Measurements from ENCODE around the gene SARM1. TPM values are rescaled to one million over a fixed set of nuclear protein-coding genes. Genes with fewer than 3 reads are reported as not detected.

Gene SARM1
- polyA plus RNA-seq, 1 of the 3 experiments (the other 2 are of a cell fraction): 17.4 TPM

DNA sequence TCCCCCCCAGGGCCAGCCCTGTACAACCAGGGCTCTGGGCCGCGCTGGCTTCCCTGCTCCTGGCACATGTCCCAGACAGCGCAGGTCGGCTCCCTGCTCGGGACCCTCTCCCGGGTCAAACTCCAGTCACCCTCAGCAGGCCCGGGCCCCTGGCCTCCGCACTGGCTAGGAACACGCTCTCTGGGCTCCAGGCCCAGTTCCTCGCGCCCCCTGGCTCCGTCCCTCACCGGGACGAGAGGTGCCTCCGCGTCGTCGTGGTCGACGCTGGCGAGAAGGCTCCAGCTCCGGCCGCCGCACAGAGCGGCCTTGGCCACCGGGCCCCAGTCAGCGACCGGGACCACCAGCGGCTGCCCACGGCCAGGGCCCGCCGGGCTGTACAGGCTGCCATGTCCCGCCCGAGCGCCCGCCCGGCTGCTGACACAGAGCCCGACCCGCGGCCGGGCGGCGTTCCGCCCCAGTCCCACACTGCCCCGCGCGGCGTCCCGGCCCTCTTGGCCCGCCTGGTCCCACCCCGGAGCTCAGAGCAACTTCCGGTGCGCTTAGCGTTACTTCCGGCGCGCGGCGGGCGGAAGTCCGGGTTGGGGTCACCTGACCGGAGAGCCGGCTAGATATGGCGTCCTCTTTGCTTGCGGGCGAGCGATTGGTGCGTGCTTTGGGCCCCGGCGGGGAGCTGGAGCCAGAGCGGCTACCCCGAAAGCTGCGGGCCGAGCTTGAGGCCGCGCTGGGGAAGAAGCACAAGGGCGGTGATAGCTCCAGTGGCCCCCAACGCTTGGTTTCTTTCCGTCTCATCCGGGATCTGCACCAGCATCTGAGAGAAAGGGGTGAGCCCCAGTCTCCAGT, 14.2 kb upstream of the SARM1 start, which contains the start of gene POLDIP2:
Gene POLDIP2, minus strand, starts transcription at position 467 of the 840 bp plus-strand sequence. Its CDS starts 79 bp downstream, at position 388.
- Histone ChIP-seq H3K27ac (ENCODE audit: low read depth in 2 of 2, low read length in 1 of 2) (peak within 1 kb of the TSS; percentile 55 to 69; a peak in 2 of 4 replicates), H3K79me2 (ENCODE audit: insufficient read depth) (peaks cover 41% of the 10 kb centered on the region), H3K36me3 (replicated peaks in 1 of 2; ENCODE audit: control insufficient read depth in 1 of 2, insufficient read depth in 2 of 2, low read length in 1 of 2) (peaks cover 49 to 51% of the 10 kb centered on the region in 2 experiments), H2AFZ (ENCODE audit: low read depth) (peak within 1 kb of the TSS; percentile 76), H3K9ac (peak within 1 kb of the TSS; percentile 94), H3K4me3 (ENCODE audit: low read depth in 2 of 2, low read length in 1 of 2) (peak within 1 kb of the TSS; percentile 93 to 99), H3K4me1 (ENCODE audit: control insufficient read depth in 1 of 2, insufficient read depth in 2 of 2, low read depth in 1 of 2, low read length in 1 of 2) (peaks cover 14 to 15% of the 10 kb centered on the region in 2 experiments; a peak in 3 of 4 replicates), H3K9me2 (no peaks in the 10 kb centered on the region), H3F3A (replicated peaks; ENCODE audit: insufficient read depth) (no peaks in the 10 kb centered on the region), H3K9me3 (no peaks in the 10 kb centered on the region), H4K20me1 (ENCODE audit: insufficient read depth) (no peaks in the 10 kb centered on the region), H3K27me3 (ENCODE audit: insufficient read depth) (no peaks in the 10 kb centered on the region), H3K4me2 (peak within 1 kb of the TSS; percentile 94)
- WGBS (ENCODE audit: low lambda C conversion rate): 4% methylated on average over 14 of the region's 80 CpGs
- CTCF ChIA-PET: interaction anchor here (0.6 to 2.1 kb wide), 8 partner anchors 9 to 552 kb away, joined by 3 to 7 read pairs (median 4); partner anchors contain the start of genes IFT20, TNFAIP1 and VTN
- DNase-seq: peak; percentile 99
- POLR2A ChIA-PET: interaction anchor here (0.7 to 3.0 kb wide), 7 partner anchors 9 to 48 kb away, joined by 3 to 34 read pairs (median 3); partner anchors contain the start of genes IFT20, SARM1, TNFAIP1 and VTN
- TF ChIP-seq FOSL2 (IDR thresholded peaks at IDR 0.05; ENCODE audit: borderline replicate concordance, low read depth): no peak
- TF ChIP-seq, protein P1, sequence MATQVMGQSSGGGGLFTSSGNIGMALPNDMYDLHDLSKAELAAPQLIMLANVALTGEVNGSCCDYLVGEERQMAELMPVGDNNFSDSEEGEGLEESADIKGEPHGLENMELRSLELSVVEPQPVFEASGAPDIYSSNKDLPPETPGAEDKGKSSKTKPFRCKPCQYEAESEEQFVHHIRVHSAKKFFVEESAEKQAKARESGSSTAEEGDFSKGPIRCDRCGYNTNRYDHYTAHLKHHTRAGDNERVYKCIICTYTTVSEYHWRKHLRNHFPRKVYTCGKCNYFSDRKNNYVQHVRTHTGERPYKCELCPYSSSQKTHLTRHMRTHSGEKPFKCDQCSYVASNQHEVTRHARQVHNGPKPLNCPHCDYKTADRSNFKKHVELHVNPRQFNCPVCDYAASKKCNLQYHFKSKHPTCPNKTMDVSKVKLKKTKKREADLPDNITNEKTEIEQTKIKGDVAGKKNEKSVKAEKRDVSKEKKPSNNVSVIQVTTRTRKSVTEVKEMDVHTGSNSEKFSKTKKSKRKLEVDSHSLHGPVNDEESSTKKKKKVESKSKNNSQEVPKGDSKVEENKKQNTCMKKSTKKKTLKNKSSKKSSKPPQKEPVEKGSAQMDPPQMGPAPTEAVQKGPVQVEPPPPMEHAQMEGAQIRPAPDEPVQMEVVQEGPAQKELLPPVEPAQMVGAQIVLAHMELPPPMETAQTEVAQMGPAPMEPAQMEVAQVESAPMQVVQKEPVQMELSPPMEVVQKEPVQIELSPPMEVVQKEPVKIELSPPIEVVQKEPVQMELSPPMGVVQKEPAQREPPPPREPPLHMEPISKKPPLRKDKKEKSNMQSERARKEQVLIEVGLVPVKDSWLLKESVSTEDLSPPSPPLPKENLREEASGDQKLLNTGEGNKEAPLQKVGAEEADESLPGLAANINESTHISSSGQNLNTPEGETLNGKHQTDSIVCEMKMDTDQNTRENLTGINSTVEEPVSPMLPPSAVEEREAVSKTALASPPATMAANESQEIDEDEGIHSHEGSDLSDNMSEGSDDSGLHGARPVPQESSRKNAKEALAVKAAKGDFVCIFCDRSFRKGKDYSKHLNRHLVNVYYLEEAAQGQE (IDR thresholded peaks at IDR 0.05; ENCODE audit: low read depth, low read length): peak; percentile 78
- no peak for TF ChIP-seq RAD21 (IDR thresholded peaks at IDR 0.05; ENCODE audit: low read length)
- TF ChIP-seq FOXM1 (IDR thresholded peaks at IDR 0.05; ENCODE audit: low read depth): peak; percentile 57; the same call in 1 of the 2 replicates
- peak; percentile 94 for TF ChIP-seq TAF1 (IDR thresholded peaks at IDR 0.05; ENCODE audit: borderline replicate concordance, low read depth, low read length)
- no peak for TF ChIP-seq SMC3 (IDR thresholded peaks at IDR 0.05; ENCODE audit: low read depth, low read length)
- TF ChIP-seq EP300 (IDR thresholded peaks at IDR 0.05; ENCODE audit: borderline replicate concordance in 1 of 2, low read depth in 1 of 2, low read length in 1 of 2): peak in 1 of 2 experiments; percentile 24; a peak in 1 of 4 replicates
- TF ChIP-seq, protein P2, sequence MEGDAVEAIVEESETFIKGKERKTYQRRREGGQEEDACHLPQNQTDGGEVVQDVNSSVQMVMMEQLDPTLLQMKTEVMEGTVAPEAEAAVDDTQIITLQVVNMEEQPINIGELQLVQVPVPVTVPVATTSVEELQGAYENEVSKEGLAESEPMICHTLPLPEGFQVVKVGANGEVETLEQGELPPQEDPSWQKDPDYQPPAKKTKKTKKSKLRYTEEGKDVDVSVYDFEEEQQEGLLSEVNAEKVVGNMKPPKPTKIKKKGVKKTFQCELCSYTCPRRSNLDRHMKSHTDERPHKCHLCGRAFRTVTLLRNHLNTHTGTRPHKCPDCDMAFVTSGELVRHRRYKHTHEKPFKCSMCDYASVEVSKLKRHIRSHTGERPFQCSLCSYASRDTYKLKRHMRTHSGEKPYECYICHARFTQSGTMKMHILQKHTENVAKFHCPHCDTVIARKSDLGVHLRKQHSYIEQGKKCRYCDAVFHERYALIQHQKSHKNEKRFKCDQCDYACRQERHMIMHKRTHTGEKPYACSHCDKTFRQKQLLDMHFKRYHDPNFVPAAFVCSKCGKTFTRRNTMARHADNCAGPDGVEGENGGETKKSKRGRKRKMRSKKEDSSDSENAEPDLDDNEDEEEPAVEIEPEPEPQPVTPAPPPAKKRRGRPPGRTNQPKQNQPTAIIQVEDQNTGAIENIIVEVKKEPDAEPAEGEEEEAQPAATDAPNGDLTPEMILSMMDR (IDR thresholded peaks at IDR 0.05): peak; percentile 15; the same call in 1 of the 2 replicates
- peak; percentile 82 for TF ChIP-seq POLR2AphosphoS5 (IDR thresholded peaks at IDR 0.05; ENCODE audit: low read depth, low read length)
- peak; percentile 49 for TF ChIP-seq CHD2 (IDR thresholded peaks at IDR 0.05; ENCODE audit: low read length, partially characterized antibody)
- peak; percentile 98 for TF ChIP-seq GABPA (IDR thresholded peaks at IDR 0.05; ENCODE audit: low read depth)
- TF ChIP-seq RCOR1 (IDR thresholded peaks at IDR 0.05; ENCODE audit: low read length): peak; percentile 41; the same call in 1 of the 2 replicates
- no peak for TF ChIP-seq MEF2A (IDR thresholded peaks at IDR 0.05; ENCODE audit: borderline replicate concordance, low read depth)
- TF ChIP-seq YY1 (IDR thresholded peaks at IDR 0.05; ENCODE audit: low read depth): peak; percentile 97
- TF ChIP-seq, protein P3, sequence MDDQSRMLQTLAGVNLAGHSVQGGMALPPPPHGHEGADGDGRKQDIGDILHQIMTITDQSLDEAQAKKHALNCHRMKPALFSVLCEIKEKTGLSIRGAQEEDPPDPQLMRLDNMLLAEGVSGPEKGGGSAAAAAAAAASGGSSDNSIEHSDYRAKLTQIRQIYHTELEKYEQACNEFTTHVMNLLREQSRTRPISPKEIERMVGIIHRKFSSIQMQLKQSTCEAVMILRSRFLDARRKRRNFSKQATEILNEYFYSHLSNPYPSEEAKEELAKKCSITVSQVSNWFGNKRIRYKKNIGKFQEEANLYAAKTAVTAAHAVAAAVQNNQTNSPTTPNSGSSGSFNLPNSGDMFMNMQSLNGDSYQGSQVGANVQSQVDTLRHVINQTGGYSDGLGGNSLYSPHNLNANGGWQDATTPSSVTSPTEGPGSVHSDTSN (IDR thresholded peaks at IDR 0.05): peak; percentile 36; the same call in 1 of the 2 replicates
- no peak for TF ChIP-seq NRF1 (IDR thresholded peaks at IDR 0.05; ENCODE audit: low read depth, low read length)
- no peak; the same call in 1 of the 2 replicates for TF ChIP-seq TCF12 (IDR thresholded peaks at IDR 0.05)
- TF ChIP-seq MXI1 (IDR thresholded peaks at IDR 0.05; ENCODE audit: low read depth, low read length): peak; percentile 56; the same call in 1 of the 2 replicates
- TF ChIP-seq, protein P4, sequence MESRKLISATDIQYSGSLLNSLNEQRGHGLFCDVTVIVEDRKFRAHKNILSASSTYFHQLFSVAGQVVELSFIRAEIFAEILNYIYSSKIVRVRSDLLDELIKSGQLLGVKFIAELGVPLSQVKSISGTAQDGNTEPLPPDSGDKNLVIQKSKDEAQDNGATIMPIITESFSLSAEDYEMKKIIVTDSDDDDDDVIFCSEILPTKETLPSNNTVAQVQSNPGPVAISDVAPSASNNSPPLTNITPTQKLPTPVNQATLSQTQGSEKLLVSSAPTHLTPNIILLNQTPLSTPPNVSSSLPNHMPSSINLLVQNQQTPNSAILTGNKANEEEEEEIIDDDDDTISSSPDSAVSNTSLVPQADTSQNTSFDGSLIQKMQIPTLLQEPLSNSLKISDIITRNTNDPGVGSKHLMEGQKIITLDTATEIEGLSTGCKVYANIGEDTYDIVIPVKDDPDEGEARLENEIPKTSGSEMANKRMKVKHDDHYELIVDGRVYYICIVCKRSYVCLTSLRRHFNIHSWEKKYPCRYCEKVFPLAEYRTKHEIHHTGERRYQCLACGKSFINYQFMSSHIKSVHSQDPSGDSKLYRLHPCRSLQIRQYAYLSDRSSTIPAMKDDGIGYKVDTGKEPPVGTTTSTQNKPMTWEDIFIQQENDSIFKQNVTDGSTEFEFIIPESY (IDR thresholded peaks at IDR 0.05; ENCODE audit: borderline replicate concordance, low read depth): no peak
- TF ChIP-seq, protein P5, sequence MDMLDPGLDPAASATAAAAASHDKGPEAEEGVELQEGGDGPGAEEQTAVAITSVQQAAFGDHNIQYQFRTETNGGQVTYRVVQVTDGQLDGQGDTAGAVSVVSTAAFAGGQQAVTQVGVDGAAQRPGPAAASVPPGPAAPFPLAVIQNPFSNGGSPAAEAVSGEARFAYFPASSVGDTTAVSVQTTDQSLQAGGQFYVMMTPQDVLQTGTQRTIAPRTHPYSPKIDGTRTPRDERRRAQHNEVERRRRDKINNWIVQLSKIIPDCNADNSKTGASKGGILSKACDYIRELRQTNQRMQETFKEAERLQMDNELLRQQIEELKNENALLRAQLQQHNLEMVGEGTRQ (IDR thresholded peaks at IDR 0.05; ENCODE audit: borderline replicate concordance, low read depth, low read length): peak; percentile 75; the same call in 1 of the 2 replicates
